ENCODE measurements around the gene RAI1. TPM values are rescaled to one million over a fixed set of nuclear protein-coding genes. Genes with fewer than 3 reads are reported as not detected.

RAI1 gene, protein sequence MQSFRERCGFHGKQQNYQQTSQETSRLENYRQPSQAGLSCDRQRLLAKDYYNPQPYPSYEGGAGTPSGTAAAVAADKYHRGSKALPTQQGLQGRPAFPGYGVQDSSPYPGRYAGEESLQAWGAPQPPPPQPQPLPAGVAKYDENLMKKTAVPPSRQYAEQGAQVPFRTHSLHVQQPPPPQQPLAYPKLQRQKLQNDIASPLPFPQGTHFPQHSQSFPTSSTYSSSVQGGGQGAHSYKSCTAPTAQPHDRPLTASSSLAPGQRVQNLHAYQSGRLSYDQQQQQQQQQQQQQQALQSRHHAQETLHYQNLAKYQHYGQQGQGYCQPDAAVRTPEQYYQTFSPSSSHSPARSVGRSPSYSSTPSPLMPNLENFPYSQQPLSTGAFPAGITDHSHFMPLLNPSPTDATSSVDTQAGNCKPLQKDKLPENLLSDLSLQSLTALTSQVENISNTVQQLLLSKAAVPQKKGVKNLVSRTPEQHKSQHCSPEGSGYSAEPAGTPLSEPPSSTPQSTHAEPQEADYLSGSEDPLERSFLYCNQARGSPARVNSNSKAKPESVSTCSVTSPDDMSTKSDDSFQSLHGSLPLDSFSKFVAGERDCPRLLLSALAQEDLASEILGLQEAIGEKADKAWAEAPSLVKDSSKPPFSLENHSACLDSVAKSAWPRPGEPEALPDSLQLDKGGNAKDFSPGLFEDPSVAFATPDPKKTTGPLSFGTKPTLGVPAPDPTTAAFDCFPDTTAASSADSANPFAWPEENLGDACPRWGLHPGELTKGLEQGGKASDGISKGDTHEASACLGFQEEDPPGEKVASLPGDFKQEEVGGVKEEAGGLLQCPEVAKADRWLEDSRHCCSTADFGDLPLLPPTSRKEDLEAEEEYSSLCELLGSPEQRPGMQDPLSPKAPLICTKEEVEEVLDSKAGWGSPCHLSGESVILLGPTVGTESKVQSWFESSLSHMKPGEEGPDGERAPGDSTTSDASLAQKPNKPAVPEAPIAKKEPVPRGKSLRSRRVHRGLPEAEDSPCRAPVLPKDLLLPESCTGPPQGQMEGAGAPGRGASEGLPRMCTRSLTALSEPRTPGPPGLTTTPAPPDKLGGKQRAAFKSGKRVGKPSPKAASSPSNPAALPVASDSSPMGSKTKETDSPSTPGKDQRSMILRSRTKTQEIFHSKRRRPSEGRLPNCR (N-terminal part only)
- total RNA-seq: 11.1 and 19.6 TPM in 2 replicates

DNA sequence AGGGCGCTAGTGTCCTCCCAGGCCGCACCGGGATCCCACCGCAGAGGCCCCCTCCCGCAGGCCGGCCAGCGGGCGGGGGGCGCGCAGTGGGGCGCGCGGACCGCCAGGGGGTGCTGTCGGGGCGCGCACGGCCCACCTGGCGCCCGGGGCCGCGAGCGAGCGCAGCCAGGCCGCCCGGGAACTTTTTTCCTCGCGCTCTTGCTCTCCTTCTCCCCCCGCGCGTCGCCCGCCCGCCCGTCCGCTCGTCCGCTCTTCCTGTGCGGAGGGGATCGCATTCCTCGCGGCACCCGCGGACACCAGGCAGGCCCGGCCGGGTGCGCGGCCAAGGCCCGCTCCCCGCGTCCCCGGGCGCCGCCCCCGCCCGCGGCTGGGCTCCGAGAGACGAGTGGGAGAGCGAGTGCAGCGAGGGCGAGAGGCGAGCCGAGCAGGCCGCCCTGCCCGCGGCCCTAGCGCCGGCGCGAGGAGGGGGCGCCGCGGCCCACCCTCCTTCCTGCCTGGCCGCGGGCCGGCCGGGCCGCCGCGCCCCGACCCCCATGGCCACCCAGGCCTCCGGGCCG, at the start of gene RAI1:
Gene RAI1 (plus strand): TSS at position 272 of the 557 bp plus-strand sequence. CDS start 111,491 bp downstream, outside the sequence.

GRCh38 chr17:17836818-17837379, 155.6 kb downstream of the RAI1 start, which contains the start of gene SREBF1:
SREBF1 (minus strand) TSS chr17:17836986; CDS start chr17:17836817, 169 bp downstream.

Other genes starting within 250 kb of the RAI1 start
- gene MED9, start 204.5 kb upstream of the RAI1 start, total RNA-seq: 7.0 and 13.2 TPM in 2 replicates
- gene RASD1, start 185.1 kb upstream of the RAI1 start, total RNA-seq: 3.6 TPM in 1 of 2 replicates, not detected in the other
- gene PEMT, start 89.8 kb upstream of the RAI1 start, total RNA-seq: 39.5 and 41.1 TPM in 2 replicates
- 57.8 and 123 TPM in 2 replicates for gene SREBF1, start 155.5 kb downstream of the RAI1 start, total RNA-seq

Measured in tracheal epithelial cell (primary cell).